ENCODE results near the gene OGDHL.

DNA sequence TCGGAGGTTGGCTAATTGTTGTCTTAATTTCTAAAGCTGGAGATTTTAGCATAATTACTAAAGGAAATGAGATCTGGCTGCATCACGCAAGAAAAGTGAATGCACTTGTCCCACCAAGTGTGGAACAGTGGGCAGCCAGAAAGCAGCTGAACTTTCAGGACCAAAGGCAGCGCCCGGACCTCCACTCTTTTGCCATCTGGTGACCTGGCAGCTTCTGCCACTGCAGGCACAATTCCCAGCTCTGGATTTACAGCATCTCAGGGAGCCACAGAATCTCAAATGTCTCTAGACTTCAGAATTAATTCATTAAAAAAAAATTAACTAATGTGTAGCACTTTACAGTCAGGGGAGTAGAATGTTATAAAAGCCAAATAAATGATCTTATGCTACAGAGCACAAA is 14.7 kb upstream of the OGDHL start:
- TF ChIP-seq EZH2 (IDR thresholded peaks at IDR 0.05), result no peak
- no peak for TF ChIP-seq POLR2AphosphoS5 (IDR thresholded peaks at IDR 0.05; ENCODE audit: borderline replicate concordance, low read depth, low read length)
